ENCODE results near the gene LRRC56.

The LRRC56 gene

DNA sequence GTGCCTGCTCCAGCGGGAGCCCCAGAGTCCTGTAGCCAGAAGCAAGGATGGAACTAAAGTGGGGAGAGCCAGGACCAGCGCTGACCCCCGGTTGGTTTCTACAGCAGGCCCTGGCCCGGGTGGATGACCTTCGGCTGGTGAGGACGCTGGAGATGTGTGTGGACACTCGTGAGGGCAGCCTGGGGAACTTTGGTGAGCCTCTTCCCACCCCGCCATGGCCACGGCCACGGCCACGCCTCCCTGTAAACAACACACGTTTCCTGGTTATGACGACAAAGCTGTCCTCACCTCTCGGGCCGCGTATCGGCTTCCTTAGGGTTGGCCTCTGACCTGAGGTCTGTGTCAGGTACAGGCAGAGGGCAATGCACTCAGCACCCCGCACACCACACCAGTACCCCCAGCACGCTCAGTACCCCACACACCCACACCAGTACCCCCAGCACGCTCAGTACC, 4.1 kb downstream of the LRRC56 start:
- no peak for DNase-seq

GRCh38 chr11:544817-545166, 7.5 kb downstream of the LRRC56 start:
- no peak for DNase-seq

- DNase-seq: no peak
Observed at GRCh38 chr11:545171-545570, 7.8 kb downstream of the LRRC56 start.

- DNase-seq: no peak
Observed at GRCh38 chr11:548700-549603, 11.6 kb downstream of the LRRC56 start.

DNA sequence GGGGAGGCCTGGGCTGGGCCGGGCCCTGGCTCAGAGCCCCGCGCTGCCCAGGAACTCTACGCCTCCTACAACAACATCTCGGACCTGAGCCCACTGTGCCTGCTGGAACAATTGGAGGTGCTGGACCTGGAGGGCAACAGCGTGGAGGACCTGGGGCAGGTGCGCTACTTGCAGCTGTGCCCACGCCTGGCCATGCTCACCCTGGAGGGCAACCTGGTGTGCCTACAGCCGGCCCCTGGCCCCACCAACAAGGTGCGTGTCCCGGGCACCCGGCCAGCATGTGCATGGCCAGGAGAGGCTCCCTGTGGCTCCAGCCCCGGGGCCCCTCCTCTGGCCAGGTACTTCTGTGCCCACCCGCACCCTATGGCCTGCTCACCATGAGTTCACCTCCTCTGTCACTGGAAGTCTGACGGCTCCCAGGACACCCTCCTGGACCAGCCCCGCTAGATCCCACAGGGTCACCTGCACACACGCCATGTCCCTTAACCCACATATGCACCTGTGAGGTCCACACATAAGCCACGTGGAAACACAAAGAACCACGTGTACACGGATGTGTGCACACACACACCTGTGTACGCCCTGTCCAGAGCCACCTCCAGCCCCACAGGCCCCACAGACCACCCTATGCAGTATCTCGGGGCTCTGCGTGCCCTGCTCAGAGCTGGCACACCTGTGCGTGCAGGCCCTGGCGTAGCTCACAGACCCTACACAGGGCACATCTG, 12.9 kb downstream of the LRRC56 start:
- DNase-seq: no peak

- no peak for DNase-seq
Observed at GRCh38 chr11:550746-551085, 13.4 kb downstream of the LRRC56 start.

GRCh38 chr11:551131-551530, 13.8 kb downstream of the LRRC56 start:
- no peak for DNase-seq

GRCh38 chr11:551596-551995, 14.3 kb downstream of the LRRC56 start:
- DNase-seq: no peak

DNA sequence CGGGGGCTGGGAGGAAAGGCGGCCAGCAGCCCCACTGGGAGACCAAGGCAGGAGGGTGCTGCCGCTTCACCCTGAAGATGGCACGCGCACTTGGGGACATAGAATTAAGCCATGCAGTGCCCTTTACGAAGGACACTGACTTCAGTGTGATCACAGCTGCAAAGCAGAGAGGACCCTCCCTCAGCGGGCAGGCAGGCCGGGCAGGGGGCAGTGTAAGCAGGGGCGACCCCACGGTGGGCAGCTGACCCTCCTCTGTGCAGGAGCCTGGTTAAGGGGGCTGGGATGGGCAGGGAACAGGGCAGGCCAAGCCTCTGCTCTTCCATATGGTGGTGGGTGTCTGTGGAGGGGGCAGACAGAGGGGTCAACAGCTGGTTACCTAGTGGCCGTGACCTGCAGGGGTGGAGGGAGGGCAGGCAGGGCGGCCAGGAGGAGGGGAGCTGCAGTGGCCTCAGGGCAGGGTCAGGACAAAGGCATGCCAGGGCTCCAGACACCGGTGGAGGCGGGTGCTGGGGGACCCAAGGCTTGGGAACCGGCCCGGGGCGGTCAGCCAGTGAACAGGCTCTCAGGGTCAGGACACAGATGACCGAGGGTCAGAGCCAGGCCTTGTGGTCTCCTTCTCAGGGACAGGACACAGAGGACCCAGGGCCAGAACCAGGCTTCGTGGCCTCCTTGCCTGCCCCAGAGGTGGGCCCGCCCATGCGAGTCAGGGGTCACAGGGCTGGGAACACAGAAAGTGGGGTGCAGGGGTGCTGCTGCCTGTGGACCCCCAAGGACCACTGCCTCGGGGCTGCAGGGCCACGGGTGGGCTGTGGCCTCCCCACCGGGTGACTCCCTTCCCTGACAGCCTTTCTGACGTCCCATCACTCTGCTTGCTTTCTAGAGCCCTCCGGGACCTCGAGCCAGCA, 16.0 kb downstream of the LRRC56 start:
- DNase-seq: no peak

- DNase-seq: no peak
Observed at GRCh38 chr11:553988-554340, 16.6 kb downstream of the LRRC56 start.

DNA sequence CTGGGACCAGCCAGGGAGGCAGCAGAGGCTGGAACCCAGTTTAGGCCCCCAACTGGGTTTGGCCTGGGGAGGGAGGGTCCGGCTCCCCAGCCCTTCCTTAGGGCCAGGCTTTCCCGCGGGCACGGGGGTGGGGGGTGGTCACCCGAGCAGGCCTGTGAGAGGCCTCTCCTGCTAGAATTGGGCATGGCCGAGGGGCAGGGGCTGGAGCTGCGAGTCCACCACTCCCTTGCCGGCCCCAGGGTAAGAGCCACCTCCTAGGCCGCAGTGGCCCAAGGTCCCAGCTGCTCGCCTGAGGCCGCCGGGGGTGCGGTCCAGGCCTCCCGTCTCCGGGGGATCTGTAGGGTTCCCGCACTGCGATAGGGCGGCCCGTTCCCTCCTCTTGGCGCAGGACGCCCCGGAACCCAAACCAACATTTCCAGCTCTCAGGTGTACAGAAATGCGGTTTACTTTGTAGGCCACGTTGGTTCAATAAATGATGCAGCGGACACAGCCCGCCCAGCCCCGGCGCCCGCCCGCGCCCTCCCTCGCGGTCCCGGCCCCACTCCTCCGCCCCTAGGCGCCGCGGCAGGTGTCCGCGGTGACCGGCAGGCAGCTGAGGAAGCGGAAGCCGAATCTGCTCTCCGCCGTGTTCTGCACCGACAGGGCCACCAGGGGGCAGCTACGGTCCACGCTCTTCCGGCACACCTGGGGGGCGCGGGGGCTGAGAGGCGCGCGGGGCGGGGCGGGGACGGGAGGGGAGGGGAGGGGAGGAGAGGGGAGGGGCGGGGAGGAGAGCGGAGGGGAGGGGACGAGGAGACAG, 17.3 kb downstream of the LRRC56 start:
- DNase-seq: peak; percentile 39 to 75

DNA sequence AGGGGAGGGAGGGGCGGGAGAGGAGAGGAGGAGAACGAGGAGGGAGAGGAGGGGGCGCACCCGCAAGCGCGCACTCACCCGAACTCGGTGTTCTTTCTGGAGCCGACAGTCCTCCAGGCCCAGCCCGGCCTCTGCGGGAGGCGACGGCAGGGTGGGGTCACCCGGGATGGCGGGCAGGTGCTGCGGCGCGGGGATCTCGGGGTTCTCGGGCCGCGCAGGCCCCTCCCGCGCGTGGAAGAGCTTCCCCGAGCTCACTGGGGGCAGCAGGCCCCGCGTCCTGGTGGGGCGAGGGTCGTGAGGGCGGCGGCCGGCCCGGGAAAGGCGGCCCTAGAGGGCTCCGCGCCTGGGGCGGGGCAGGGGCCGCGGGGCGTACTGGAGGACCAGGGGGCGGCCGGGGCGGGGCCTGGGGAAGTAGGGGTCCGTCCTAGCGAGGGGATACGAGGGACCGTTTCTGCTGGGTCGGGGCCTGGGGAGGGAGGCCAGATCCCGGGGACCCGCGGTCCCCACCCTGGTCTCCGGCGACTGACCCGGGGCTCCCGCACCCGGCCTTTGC, 18.0 kb downstream of the LRRC56 start:
- DNase-seq: no peak

DNA sequence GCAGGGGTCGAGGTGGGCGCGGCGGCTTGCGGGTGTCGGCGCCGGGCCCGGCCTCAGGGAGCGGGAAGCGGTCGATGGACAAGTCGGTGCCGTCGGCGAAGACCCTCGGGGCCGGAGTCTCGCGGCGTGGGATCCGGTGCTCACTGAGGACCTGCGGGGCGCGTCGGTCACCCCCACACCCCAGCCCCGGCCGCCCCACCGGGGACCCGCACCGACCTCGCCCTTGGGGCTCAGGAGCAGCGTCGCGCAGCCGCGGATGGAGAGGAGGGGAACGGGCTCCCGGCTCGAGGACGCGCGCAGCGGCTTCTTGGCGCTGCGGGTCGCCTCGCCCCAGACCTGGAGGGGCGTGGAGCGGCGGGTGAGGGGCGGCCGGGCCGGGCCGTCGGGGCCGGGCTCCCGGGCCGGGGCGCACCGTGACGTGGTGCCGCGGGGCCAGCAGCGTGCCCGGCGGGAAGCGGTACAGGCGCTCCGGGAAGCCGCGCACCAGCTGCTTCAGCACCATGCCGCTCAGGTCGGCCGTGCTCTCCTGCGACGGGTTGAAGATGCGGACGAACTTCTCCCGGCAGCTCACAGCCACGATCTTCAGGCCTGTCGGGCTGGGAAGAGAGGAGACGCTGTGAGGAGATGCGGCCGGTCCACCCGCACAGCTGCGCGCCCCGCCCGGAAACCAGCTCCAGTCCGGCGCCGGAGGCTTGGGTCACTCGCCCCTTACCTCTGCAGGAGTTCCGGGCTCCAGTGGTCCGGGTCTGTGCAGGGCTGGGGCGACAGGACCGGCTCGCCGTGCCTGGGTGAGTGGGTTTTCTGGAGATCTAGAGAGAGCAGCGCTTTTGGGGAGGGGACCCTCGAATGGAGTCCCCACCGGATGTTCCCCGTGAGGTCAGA, 18.7 kb downstream of the LRRC56 start:
- DNase-seq: no peak

DNA sequence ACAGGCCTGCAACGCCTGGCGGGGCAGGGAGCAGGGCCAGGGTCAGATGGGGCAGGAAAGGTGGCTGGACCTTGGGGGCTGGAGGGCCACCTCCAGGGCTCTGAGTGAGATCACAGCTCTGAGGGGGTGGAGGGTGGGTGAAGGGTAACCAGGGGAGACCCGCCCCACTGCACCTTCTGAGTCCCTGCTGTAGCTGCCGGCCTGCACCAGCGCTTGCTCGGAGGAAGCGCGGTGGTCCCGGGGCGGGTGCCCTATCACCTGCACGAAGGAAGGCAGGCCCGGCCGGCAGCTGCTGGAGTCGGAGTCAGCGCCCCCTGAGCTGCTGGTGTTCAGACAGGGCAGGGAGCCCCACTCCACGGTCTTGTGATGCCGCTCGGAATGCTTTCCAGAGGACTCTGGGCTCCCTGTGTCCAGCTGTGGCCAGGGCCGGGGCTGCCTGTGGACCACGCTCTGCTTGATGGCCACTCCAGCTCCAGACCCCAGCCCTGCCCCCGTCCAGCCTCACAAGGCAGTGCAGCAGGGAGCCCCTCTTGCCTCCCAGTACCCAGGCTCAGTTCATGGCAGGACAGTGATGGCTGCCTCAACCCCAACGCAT, 19.4 kb downstream of the LRRC56 start:
- DNase-seq: no peak

DNA sequence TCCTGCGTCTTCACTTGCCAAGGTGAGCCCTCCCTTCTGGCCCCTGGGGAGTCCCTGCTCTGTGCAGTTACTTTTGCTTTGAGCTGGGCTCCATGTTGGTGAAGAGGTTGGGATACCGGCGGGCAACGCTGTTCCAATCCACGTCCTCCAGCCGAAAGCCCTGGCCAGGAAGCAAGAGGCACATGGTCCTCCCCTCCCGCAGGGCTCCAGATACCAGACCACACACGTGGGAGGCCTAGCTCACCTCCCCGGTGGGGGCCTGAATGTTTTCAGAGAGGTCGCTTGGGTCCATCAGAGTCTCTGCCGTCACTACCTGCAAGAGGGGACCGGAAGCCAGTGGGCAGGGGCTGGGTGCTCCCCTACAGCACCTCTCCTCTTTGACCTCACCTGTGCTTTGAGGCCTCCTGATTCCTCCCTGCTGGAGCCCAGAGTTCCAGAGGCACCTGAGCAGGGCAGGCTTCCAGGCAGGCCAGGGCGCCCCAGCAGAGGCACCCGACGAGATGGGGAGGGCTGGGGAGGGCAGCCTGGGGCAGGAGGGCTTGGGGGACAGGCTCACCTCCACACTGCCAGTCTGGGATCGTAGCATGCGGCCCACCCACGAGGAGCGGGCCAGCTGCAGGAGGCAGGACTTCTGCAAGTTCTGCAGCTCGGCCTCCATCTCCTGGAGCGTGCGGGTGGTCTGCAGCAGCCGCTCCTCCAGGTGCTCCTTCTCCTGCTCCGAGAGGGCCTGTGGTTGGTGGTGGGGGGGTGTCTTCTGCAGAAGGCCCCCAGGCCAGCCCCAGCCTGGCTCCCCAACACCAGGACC, 20.2 kb downstream of the LRRC56 start:
- no peak for DNase-seq

DNA sequence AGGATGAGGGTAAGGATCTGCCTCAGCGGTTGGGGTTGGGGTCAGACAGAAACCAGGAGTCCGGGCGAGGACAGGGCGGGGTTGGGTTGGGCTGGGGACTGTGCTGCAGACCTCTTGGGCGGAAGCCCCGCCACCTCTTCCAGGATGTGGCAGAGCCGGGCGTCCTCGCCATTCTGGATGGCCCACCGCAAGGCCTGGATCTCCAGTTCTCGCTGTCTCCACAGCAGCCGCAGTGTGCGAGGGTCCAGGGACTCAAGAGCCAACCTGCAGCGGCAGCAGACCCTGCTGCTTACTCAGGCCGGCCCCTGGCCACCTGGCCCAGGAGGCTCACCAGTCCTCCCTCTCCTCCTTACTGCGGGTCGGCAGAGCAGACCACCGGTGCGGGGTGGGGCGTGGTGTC, 21.2 kb downstream of the LRRC56 start:
- DNase-seq: no peak

- DNase-seq: no peak
Observed at GRCh38 chr11:559020-559620, 21.8 kb downstream of the LRRC56 start.

DNA sequence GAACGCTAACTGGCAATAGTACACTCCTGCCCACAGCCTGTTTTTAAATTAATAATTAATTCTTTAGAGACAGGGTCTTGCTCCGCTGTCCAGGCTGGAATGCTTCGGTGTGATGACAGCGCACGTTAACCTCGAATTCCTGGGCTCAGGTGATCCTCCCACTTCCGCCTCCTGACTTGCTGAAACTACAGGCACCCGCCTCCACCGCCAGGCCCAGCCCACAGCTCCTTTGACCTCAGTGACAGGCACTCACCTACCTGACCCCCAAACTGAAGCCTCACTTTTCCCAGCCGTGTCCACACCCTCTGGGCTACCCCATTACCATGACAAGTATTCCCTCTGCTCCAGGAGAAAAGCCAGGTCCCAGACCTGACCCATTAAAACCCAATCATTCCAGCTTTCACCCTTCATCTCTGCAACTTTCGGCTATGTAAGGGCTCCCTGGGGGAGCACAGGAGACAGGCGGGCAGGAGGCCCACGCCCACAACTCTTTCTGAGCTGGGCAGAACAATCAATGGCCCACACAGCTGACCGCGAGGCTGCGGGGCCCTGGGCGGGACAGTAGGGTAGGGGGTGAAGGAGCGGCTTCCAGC, 22.5 kb downstream of the LRRC56 start:
- no peak for DNase-seq
